Measurements from ENCODE around the gene FBLN1. TPM values are rescaled to one million over a fixed set of nuclear protein-coding genes. Genes with fewer than 3 reads are reported as not detected.

The FBLN1 gene
- total and polyA plus RNA-seq, 9 of the 15 experiments (the other 6 are each of a cell fraction or from before 2014, with no cell fraction given) = 0.66 TPM; not detected in 8

DNA sequence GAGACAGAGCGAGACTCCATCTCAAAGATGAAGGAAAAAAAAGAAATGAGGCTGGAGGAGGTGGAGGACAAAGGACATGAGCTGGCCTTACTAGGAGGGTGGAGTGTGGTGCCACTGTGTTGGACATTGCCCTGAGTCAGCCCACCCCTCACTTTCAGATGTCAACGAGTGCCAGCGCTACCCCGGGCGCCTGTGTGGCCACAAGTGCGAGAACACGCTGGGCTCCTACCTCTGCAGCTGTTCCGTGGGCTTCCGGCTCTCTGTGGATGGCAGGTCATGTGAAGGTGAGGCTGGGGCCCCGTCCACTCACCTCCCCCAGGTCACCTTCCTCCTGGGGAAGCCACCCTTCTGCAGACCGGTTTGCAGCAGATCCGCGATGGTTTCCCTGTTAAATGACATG, 40.6 kb downstream of the FBLN1 start:
- CTCF ChIA-PET (ENCODE audit: low intra/inter-chr PET ratio) = no interaction called here
- no peaks in the 10 kb centered on the region for H3K36me3 ChIP-seq (ENCODE audit: control insufficient read depth, insufficient read depth, low read length)
- intact Hi-C loops (cut with micrococcal nuclease) = no loop called here
- TF ChIP-seq SAFB (IDR thresholded peaks at IDR 0.05; ENCODE audit: borderline replicate concordance, low read depth, low read length) (no peak), NCOA6 (IDR thresholded peaks at IDR 0.05) (no peak), PCBP2 (IDR thresholded peaks at IDR 0.05; ENCODE audit: low read depth, low read length, poor library complexity, severe bottlenecking) (no peak), KLF13 (tag; IDR thresholded peaks at IDR 0.05; ENCODE audit: borderline replicate concordance, low read depth) (no peak), MAZ (CRISPR knock-in tag; conservative IDR thresholded peaks at IDR 0.05 in 1 of 2, IDR thresholded peaks at IDR 0.05 in 1 of 2) (no peak), CBX1 (IDR thresholded peaks at IDR 0.05; ENCODE audit: low read depth) (no peak), XRCC4 (IDR thresholded peaks at IDR 0.05; ENCODE audit: extremely low read depth, insufficient read depth, insufficient read length) (no peak), CBFA2T2 (conservative IDR thresholded peaks at IDR 0.05) (no peak), MCM7 (IDR thresholded peaks at IDR 0.05) (no peak), CHD2 (IDR thresholded peaks at IDR 0.05; ENCODE audit: low read depth, low read length) (no peak), CBFA2T3 (IDR thresholded peaks at IDR 0.05) (no peak), BRD9 (IDR thresholded peaks at IDR 0.05; ENCODE audit: low read depth, partially characterized antibody) (no peak)
- TF ChIP-seq, protein P1, sequence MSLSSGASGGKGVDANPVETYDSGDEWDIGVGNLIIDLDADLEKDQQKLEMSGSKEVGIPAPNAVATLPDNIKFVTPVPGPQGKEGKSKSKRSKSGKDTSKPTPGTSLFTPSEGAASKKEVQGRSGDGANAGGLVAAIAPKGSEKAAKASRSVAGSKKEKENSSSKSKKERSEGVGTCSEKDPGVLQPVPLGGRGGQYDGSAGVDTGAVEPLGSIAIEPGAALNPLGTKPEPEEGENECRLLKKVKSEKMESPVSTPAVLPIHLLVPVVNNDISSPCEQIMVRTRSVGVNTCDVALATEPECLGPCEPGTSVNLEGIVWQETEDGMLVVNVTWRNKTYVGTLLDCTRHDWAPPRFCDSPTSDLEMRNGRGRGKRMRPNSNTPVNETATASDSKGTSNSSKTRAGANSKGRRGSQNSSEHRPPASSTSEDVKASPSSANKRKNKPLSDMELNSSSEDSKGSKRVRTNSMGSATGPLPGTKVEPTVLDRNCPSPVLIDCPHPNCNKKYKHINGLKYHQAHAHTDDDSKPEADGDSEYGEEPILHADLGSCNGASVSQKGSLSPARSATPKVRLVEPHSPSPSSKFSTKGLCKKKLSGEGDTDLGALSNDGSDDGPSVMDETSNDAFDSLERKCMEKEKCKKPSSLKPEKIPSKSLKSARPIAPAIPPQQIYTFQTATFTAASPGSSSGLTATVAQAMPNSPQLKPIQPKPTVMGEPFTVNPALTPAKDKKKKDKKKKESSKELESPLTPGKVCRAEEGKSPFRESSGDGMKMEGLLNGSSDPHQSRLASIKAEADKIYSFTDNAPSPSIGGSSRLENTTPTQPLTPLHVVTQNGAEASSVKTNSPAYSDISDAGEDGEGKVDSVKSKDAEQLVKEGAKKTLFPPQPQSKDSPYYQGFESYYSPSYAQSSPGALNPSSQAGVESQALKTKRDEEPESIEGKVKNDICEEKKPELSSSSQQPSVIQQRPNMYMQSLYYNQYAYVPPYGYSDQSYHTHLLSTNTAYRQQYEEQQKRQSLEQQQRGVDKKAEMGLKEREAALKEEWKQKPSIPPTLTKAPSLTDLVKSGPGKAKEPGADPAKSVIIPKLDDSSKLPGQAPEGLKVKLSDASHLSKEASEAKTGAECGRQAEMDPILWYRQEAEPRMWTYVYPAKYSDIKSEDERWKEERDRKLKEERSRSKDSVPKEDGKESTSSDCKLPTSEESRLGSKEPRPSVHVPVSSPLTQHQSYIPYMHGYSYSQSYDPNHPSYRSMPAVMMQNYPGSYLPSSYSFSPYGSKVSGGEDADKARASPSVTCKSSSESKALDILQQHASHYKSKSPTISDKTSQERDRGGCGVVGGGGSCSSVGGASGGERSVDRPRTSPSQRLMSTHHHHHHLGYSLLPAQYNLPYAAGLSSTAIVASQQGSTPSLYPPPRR (CRISPR knock-in tag; IDR thresholded peaks at IDR 0.05; ENCODE audit: borderline replicate concordance) = no peak
- TF ChIP-seq, protein P2, sequence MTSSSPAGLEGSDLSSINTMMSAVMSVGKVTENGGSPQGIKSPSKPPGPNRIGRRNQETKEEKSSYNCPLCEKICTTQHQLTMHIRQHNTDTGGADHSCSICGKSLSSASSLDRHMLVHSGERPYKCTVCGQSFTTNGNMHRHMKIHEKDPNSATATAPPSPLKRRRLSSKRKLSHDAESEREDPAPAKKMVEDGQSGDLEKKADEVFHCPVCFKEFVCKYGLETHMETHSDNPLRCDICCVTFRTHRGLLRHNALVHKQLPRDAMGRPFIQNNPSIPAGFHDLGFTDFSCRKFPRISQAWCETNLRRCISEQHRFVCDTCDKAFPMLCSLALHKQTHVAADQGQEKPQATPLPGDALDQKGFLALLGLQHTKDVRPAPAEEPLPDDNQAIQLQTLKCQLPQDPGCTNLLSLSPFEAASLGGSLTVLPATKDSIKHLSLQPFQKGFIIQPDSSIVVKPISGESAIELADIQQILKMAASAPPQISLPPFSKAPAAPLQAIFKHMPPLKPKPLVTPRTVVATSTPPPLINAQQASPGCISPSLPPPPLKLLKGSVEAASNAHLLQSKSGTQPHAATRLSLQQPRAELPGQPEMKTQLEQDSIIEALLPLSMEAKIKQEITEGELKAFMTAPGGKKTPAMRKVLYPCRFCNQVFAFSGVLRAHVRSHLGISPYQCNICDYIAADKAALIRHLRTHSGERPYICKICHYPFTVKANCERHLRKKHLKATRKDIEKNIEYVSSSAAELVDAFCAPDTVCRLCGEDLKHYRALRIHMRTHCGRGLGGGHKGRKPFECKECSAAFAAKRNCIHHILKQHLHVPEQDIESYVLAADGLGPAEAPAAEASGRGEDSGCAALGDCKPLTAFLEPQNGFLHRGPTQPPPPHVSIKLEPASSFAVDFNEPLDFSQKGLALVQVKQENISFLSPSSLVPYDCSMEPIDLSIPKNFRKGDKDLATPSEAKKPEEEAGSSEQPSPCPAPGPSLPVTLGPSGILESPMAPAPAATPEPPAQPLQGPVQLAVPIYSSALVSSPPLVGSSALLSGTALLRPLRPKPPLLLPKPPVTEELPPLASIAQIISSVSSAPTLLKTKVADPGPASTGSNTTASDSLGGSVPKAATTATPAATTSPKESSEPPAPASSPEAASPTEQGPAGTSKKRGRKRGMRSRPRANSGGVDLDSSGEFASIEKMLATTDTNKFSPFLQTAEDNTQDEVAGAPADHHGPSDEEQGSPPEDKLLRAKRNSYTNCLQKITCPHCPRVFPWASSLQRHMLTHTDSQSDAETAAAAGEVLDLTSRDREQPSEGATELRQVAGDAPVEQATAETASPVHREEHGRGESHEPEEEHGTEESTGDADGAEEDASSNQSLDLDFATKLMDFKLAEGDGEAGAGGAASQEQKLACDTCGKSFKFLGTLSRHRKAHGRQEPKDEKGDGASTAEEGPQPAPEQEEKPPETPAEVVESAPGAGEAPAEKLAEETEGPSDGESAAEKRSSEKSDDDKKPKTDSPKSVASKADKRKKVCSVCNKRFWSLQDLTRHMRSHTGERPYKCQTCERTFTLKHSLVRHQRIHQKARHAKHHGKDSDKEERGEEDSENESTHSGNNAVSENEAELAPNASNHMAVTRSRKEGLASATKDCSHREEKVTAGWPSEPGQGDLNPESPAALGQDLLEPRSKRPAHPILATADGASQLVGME (CRISPR knock-in tag; IDR thresholded peaks at IDR 0.05) = no peak
- H3K4me1 ChIP-seq (replicated peaks in 1 of 2; ENCODE audit: control insufficient read depth in 2 of 2, insufficient read depth in 2 of 2, low read length in 2 of 2) = peaks cover 0 to 3% of the 10 kb centered on the region in 2 experiments; a peak in 2 of 5 replicates
- H3K9me1 ChIP-seq (ENCODE audit: control insufficient read depth, insufficient read depth, low read length) = no peaks in the 10 kb centered on the region
- POLR2A ChIA-PET = interaction anchor here (0.8 kb wide), 1 partner anchor 28 kb away, joined by 3 read pairs; no protein-coding TSS in a partner anchor
- ATAC-seq = no peak
- no peaks in the 10 kb centered on the region for H4K20me1 ChIP-seq (replicated peaks; ENCODE audit: control insufficient read depth, insufficient read depth, low read length)
- H2AFZ ChIP-seq (ENCODE audit: low read depth, low read length) = no peak overlapping the region
- in situ Hi-C loops (cut with MboI) = no loop called here
- FAIRE-seq = no peak
- no peak for DNase-seq (ENCODE audit: extremely low read depth in 1 of 4, low spot score in 3 of 4)
- H3K4me3 ChIP-seq = no peak overlapping the region
- H3K27ac ChIP-seq (ENCODE audit: extremely low read depth, low read depth, low read length) = no peak overlapping the region
- 1% methylated on average over 10 of the region's 13 CpGs for WGBS (ENCODE audit: insufficient coverage, low coverage, missing lambda C conversion rate)
- BruUV-seq (replicated peaks) = no TSS peak
- H3K27me3 ChIP-seq (ENCODE audit: control insufficient read depth in 2 of 2, insufficient read depth in 2 of 2, low read length in 2 of 2) = peaks cover 0 to 69% of the 10 kb centered on the region in 2 experiments; a peak in 2 of 5 replicates
- H3K79me2 ChIP-seq (ENCODE audit: control insufficient read depth, insufficient read depth, low read length) = no peaks in the 10 kb centered on the region
- no peak overlapping the region for H3K4me2 ChIP-seq (ENCODE audit: insufficient read depth, low read length)
- H3K9ac ChIP-seq (ENCODE audit: insufficient read depth in 1 of 2, low read depth in 2 of 2, low read length in 2 of 2) = no peak overlapping the region
- no peaks in the 10 kb centered on the region for H3K9me3 ChIP-seq (replicated peaks; ENCODE audit: control insufficient read depth, insufficient read depth, low read depth, low read length)

All from K562 (cell line).